ENCODE data around the gene ME1.

GRCh38 chr6:83413068-83413467 lies 17.8 kb downstream of the ME1 start:
- TF ChIP-seq FUS (optimal IDR thresholded peaks at IDR 0.05; ENCODE audit: low read depth, low read length) (no peak), CTCF (IDR thresholded peaks at IDR 0.05 in 2 of 3, conservative IDR thresholded peaks at IDR 0.05 in 1 of 3; ENCODE audit: insufficient read depth in 2 of 3, low read depth in 1 of 3, low read length in 3 of 3) (no peak), ZBED1 (IDR thresholded peaks at IDR 0.05) (no peak), STAT5A (IDR thresholded peaks at IDR 0.05; ENCODE audit: borderline replicate concordance, low read length) (no peak), NR1H2 (CRISPR knock-in tag; IDR thresholded peaks at IDR 0.05) (no peak), SNRNP70 (optimal IDR thresholded peaks at IDR 0.05; ENCODE audit: low read depth, low read length) (no peak)

Measured in K562 (cell line).